Nephron progenitor cell (in vitro differentiated cells): Measurements from ENCODE around the gene MAN1C1.

Experiments
- DNase-seq: peaks from one replicate; pipeline ENCODE4 v3.0.0; 2021
- H3K27ac Mint-ChIP-seq: 2 replicates; pipeline ENCODE4 v1.8.0; 2021; ENCODE audit warnings: mild to moderate bottlenecking, moderate library complexity, mixed read lengths
- H3K27me3 Mint-ChIP-seq: 2 replicates; pipeline ENCODE4 v1.8.0; 2021; ENCODE audit warnings: mild to moderate bottlenecking, low read depth, mixed read lengths; ENCODE audit not compliant: poor library complexity
- H3K36me3 Mint-ChIP-seq: 2 replicates; pipeline ENCODE4 v1.8.0; 2021; ENCODE audit warnings: low read depth, mixed read lengths
- H3K4me1 Mint-ChIP-seq: 2 replicates; pipeline ENCODE4 v1.8.0; 2021; ENCODE audit warnings: mixed read lengths
- H3K4me3 Mint-ChIP-seq: 2 replicates; pipeline ENCODE4 v1.8.0; 2021; ENCODE audit warnings: mild to moderate bottlenecking, moderate library complexity, mixed read lengths
- H3K9me3 Mint-ChIP-seq: 2 replicates; pipeline ENCODE4 v1.8.0; 2021; ENCODE audit warnings: mild to moderate bottlenecking, moderate library complexity, mixed read lengths
- CTCF ChIP-seq: fragments of 200-600 bp; sonication (generic); IDR thresholded peaks from 2 replicates; pipeline ENCODE4 v1.5.0; 2021; ENCODE audit warnings: antibody characterized with exemption

Gene MAN1C1

GRCh38 chr1:25712299-25712970 is 95.8 kb downstream of the MAN1C1 start:
- peaks cover 15% of the 10 kb centered on the region for H3K27me3 Mint-ChIP-seq
- DNase-seq, result no peak
- no peak overlapping the region for H3K4me3 Mint-ChIP-seq
- no peaks in the 10 kb centered on the region for H3K36me3 Mint-ChIP-seq
- TF ChIP-seq CTCF, result no peak
- H3K4me1 Mint-ChIP-seq, result peaks cover 21% of the 10 kb centered on the region
- no peaks in the 10 kb centered on the region for H3K9me3 Mint-ChIP-seq
- H3K27ac Mint-ChIP-seq, result no peak overlapping the region

DNA sequence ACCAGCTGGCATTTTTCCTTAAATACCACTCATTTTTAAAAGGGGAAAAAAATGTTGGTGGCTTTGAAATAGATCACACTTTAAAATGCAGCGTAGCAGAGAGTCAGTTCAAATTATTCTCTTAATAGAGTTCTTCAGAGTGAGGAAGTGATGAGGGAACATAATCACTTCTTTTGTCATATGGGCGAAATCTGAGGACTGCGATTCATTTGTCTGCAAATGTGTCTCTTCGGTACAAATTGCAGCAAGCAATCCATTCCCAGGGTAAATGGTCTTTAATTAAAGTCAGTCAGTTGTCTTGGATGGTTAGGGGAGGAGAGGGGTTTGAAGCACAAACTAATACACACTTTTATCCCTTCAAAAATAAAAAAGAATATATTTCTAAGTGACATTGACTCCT is 97.4 kb downstream of the MAN1C1 start:
- peaks cover 14% of the 10 kb centered on the region for H3K4me1 Mint-ChIP-seq
- H3K36me3 Mint-ChIP-seq, result no peaks in the 10 kb centered on the region
- peaks cover 8% of the 10 kb centered on the region for H3K9me3 Mint-ChIP-seq
- H3K4me3 Mint-ChIP-seq, result no peak overlapping the region
- no peak for TF ChIP-seq CTCF
- DNase-seq, result no peak
- H3K27ac Mint-ChIP-seq, result no peak overlapping the region
- H3K27me3 Mint-ChIP-seq, result peaks cover 13% of the 10 kb centered on the region

DNA sequence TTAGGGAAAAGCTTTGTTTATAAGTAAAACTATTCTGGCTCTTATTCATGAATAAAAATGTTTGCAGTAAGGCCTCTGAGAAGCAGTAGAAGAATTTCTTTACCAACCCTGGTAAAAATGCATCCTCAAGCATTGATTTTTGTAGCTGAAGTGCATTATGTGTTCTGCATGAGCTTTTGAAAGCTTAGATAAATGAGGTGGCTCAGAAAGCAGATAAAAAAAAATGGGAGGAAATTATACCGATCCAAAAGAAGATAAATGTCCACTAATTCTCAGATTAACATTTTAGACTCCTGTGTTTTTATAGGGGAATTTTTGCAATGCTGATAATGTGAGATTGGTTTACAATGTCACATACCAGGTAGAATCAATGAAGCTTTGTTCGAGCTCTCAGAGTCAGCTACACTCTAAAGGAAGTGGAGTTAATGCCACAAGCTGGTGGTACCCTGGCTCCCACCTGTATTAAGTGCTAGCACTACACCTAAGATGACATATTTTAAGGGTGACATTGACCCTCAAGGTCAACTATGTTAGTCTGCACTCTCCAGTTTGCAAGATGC is 97.9 kb downstream of the MAN1C1 start:
- no peak for TF ChIP-seq CTCF
- Mint-ChIP-seq H3K27ac (no peak overlapping the region), H3K36me3 (no peaks in the 10 kb centered on the region), H3K9me3 (peaks cover 8% of the 10 kb centered on the region), H3K4me3 (no peak overlapping the region), H3K27me3 (peaks cover 14% of the 10 kb centered on the region), H3K4me1 (peaks cover 14% of the 10 kb centered on the region)
- DNase-seq, result no peak

DNA sequence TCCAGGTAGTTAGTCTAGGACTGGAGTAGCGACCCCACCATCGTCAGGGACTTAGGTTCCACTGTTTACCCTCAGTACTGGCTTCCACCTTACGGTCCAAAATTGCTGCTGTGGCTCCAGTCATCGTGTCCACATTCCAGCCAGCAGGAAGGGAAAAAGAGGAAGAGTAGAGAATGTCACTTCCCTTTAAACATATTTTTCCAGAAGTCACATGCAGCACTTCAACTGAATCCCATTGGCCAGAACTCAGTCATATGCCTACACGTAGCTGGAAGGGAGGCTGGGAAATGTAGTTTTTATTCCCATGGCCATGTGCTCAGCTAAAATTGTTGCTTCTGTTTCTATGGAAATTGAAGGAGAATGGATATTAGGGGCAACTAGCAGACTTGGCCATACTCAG is 99.3 kb downstream of the MAN1C1 start:
- peaks cover 22% of the 10 kb centered on the region for H3K27me3 Mint-ChIP-seq
- H3K4me3 Mint-ChIP-seq, result no peak overlapping the region
- no peak overlapping the region for H3K27ac Mint-ChIP-seq
- no peak for TF ChIP-seq CTCF
- peaks cover 14% of the 10 kb centered on the region for H3K4me1 Mint-ChIP-seq
- no peaks in the 10 kb centered on the region for H3K36me3 Mint-ChIP-seq
- DNase-seq, result no peak
- H3K9me3 Mint-ChIP-seq, result peaks cover 8% of the 10 kb centered on the region

- Mint-ChIP-seq H3K36me3 (no peaks in the 10 kb centered on the region), H3K27ac (no peak overlapping the region), H3K9me3 (peaks cover 8% of the 10 kb centered on the region), H3K4me1 (peaks cover 14% of the 10 kb centered on the region), H3K27me3 (peaks cover 24% of the 10 kb centered on the region), H3K4me3 (no peak overlapping the region)
- no peak for TF ChIP-seq CTCF
- DNase-seq, result no peak
Observed at GRCh38 chr1:25716320-25716719, 99.7 kb downstream of the MAN1C1 start.

DNA sequence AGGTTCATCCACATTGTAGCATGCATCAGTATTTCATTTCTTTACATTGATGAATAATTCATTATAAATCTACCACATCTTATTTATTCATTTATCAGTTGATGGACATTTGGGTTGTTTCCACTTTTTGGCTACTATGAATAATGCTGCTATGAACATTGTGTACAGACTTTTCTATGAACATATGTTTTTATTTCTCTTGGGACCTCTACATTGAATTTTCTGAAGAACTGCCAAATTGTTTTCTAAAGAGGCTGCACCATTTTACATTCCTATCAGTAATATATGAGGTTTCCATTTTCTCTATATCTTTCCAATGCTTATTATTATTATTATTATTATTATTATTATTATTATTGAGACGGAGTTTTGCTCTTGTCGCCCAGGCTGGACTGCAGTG is 102.1 kb downstream of the MAN1C1 start:
- H3K4me1 Mint-ChIP-seq, result peaks cover 10% of the 10 kb centered on the region
- peaks cover 20% of the 10 kb centered on the region for H3K27me3 Mint-ChIP-seq
- H3K9me3 Mint-ChIP-seq, result peaks cover 8% of the 10 kb centered on the region
- no peak for TF ChIP-seq CTCF
- H3K4me3 Mint-ChIP-seq, result no peak overlapping the region
- no peak overlapping the region for H3K27ac Mint-ChIP-seq
- H3K36me3 Mint-ChIP-seq, result no peaks in the 10 kb centered on the region
- no peak for DNase-seq
